ENCODE data around the gene KRTAP9-6. TPM values are rescaled to one million over a fixed set of nuclear protein-coding genes. Genes with fewer than 3 reads are reported as not detected.

The KRTAP9-6 gene
- polyA plus RNA-seq, 3 donors = not detected

DNA sequence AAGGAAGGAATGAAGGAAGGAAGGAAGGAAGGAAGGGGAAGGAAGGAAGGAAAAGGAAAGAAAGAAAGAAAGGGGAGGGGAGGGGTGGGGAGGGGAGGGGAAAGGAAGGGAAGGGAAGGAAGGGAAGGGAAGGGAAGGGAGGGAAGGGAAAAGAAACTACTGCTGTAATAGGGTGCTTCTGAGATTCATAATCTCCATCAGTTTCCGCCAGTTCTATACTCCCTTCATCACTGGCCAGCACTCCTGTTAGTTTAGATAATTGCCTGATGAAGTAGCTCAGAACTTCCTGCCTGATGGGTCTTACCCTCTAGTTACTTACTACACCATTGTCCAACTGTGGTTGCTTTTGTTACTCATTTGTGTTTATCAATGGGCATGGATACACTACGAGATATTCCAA is 2.0 kb upstream of the KRTAP9-6 start:
- intact Hi-C loops (cut with micrococcal nuclease) = no loop called here
- peaks cover 7 to 14% (median 9%) of the 10 kb centered on the region in 3 donors for H3K27me3 Mint-ChIP-seq (ENCODE audit: low read depth in 3 of 3)
- Histone ChIP-seq H3K4me1 (ENCODE audit: control insufficient read depth in 1 of 2, insufficient read depth in 2 of 2, low read length in 2 of 2) (no peaks in the 10 kb centered on the region), H3K9ac (ENCODE audit: insufficient read depth, low read length, poor library complexity, severe bottlenecking) (no peak overlapping the region), H3K4me3 (replicated peaks in 1 of 3; ENCODE audit: low read depth in 2 of 3, low read length in 3 of 3) (no peak overlapping the region), H3K36me3 (replicated peaks in 1 of 2; ENCODE audit: control insufficient read depth in 1 of 2, insufficient read depth in 2 of 2, low read length in 2 of 2) (no peaks in the 10 kb centered on the region), H3K27ac (ENCODE audit: low read depth in 1 of 2, low read length in 2 of 2) (no peak overlapping the region), H3K79me2 (ENCODE audit: insufficient read depth, low read length) (no peaks in the 10 kb centered on the region), H3K9me3 (replicated peaks in 1 of 2; ENCODE audit: control insufficient read depth in 1 of 2, insufficient read depth in 1 of 2, low read length in 2 of 2) (no peaks in the 10 kb centered on the region), H4K20me1 (ENCODE audit: insufficient read depth, low read length) (no peaks in the 10 kb centered on the region), H3K4me2 (replicated peaks; ENCODE audit: extremely low read depth, low read length, poor library complexity, severe bottlenecking) (no peak overlapping the region), H2AFZ (ENCODE audit: insufficient read depth, low read depth, low read length, poor library complexity, severe bottlenecking) (no peak overlapping the region), H3K27me3 (ENCODE audit: control insufficient read depth in 2 of 2, insufficient read depth in 2 of 2, low read length in 2 of 2) (peaks cover 0 to 6% of the 10 kb centered on the region in 2 donors)
- DNase-seq = no peak
- no peak overlapping the region for H3K4me3 Mint-ChIP-seq
- peaks cover 0 to 3% (median 0%) of the 10 kb centered on the region in 7 donors for H3K9me3 Mint-ChIP-seq
- TF ChIP-seq, protein P1, sequence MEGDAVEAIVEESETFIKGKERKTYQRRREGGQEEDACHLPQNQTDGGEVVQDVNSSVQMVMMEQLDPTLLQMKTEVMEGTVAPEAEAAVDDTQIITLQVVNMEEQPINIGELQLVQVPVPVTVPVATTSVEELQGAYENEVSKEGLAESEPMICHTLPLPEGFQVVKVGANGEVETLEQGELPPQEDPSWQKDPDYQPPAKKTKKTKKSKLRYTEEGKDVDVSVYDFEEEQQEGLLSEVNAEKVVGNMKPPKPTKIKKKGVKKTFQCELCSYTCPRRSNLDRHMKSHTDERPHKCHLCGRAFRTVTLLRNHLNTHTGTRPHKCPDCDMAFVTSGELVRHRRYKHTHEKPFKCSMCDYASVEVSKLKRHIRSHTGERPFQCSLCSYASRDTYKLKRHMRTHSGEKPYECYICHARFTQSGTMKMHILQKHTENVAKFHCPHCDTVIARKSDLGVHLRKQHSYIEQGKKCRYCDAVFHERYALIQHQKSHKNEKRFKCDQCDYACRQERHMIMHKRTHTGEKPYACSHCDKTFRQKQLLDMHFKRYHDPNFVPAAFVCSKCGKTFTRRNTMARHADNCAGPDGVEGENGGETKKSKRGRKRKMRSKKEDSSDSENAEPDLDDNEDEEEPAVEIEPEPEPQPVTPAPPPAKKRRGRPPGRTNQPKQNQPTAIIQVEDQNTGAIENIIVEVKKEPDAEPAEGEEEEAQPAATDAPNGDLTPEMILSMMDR (IDR thresholded peaks at IDR 0.05) = no peak
- H3K4me1 Mint-ChIP-seq = no peaks in the 10 kb centered on the region
- H3K27ac Mint-ChIP-seq = no peak overlapping the region
- 83% methylated on average over 1 of the region's 2 CpGs for whole genome bisulfite sequencing (ENCODE audit: insufficient coverage)
- no peaks in the 10 kb centered on the region for H3K36me3 Mint-ChIP-seq

GRCh38 chr17:41264599-41264998 is 579 bp upstream of the KRTAP9-6 start:
- intact Hi-C loops (cut with micrococcal nuclease) = no loop called here
- H3K9me3 Mint-ChIP-seq = peaks cover 0 to 3% (median 0%) of the 10 kb centered on the region in 7 donors
- peaks cover 7 to 14% (median 9%) of the 10 kb centered on the region in 3 donors for H3K27me3 Mint-ChIP-seq (ENCODE audit: low read depth in 3 of 3)
- H3K9ac ChIP-seq (ENCODE audit: insufficient read depth, low read length, poor library complexity, severe bottlenecking) = no peak overlapping the region
- H3K9me3 ChIP-seq (replicated peaks in 1 of 2; ENCODE audit: control insufficient read depth in 1 of 2, insufficient read depth in 1 of 2, low read length in 2 of 2) = no peaks in the 10 kb centered on the region
- H3K4me3 ChIP-seq (replicated peaks in 1 of 3; ENCODE audit: low read depth in 2 of 3, low read length in 3 of 3) = no peak overlapping the region
- H3K4me1 Mint-ChIP-seq = no peaks in the 10 kb centered on the region
- 92% methylated on average over 2 of the region's 3 CpGs for WGBS (ENCODE audit: insufficient coverage)
- TF ChIP-seq, protein P1 (IDR thresholded peaks at IDR 0.05) = no peak
- no peaks in the 10 kb centered on the region for H3K36me3 ChIP-seq (replicated peaks in 1 of 2; ENCODE audit: control insufficient read depth in 1 of 2, insufficient read depth in 2 of 2, low read length in 2 of 2)
- DNase-seq = no peak
- no peaks in the 10 kb centered on the region for H3K79me2 ChIP-seq (ENCODE audit: insufficient read depth, low read length)
- no peak overlapping the region for H3K27ac Mint-ChIP-seq
- H2AFZ ChIP-seq (ENCODE audit: insufficient read depth, low read depth, low read length, poor library complexity, severe bottlenecking) = no peak overlapping the region
- H3K27ac ChIP-seq (ENCODE audit: low read depth in 1 of 2, low read length in 2 of 2) = no peak overlapping the region
- H3K4me2 ChIP-seq (replicated peaks; ENCODE audit: extremely low read depth, low read length, poor library complexity, severe bottlenecking) = no peak overlapping the region
- H3K4me1 ChIP-seq (ENCODE audit: control insufficient read depth in 1 of 2, insufficient read depth in 2 of 2, low read length in 2 of 2) = no peaks in the 10 kb centered on the region
- no peaks in the 10 kb centered on the region for H3K36me3 Mint-ChIP-seq
- H4K20me1 ChIP-seq (ENCODE audit: insufficient read depth, low read length) = no peaks in the 10 kb centered on the region
- H3K4me3 Mint-ChIP-seq = no peak overlapping the region
- H3K27me3 ChIP-seq (ENCODE audit: control insufficient read depth in 2 of 2, insufficient read depth in 2 of 2, low read length in 2 of 2) = peaks cover 0 to 6% of the 10 kb centered on the region in 2 donors
